Posterior cingulate gyrus (tissue), 11 donors: Measurements from ENCODE around the gene FADS2.
A peak's percentile ranks its signal among the peaks of the same experiment; 100 is the strongest.
"Not testable (repeated sequence)": the region's sequence is repeated elsewhere in the genome, so short reads cannot be mapped to it uniquely, and the experiment has no call there.

Source experiments
- DNase-seq, 10 donors: peaks; one replicate each; pipeline versions ENCODE4 v3.0.0 to v3.0.0-alpha.2; 2020 to 2021; ENCODE audit warnings: mixed read lengths in 3 of 10
- intact Hi-C: fragments of 100-400 bp; cut with DNase I; formaldehyde crosslinking; loops from one replicate; pipeline ENCODE4 v1.15.1; 2023

The FADS2 gene

GRCh38 chr11:61880454-61880853, 52.4 kb downstream of the FADS2 start:
- intact Hi-C loops = no loop called here
- no peak for DNase-seq

- intact Hi-C loops = no loop called here
- no peak for DNase-seq
Observed at GRCh38 chr11:61881397-61881796, 53.3 kb downstream of the FADS2 start.

- intact Hi-C loops, DNase-seq: not testable (repeated sequence)
Observed at GRCh38 chr11:61882267-61882666, 54.2 kb downstream of the FADS2 start.

- intact Hi-C loops = no loop called here
- no peak for DNase-seq
Observed at GRCh38 chr11:61882879-61883278, 54.8 kb downstream of the FADS2 start.

- intact Hi-C loops = no loop called here
- DNase-seq = peak in 4 of 10 donors; percentile 36 to 83 (median 58)
Observed at GRCh38 chr11:61883327-61883726, 55.2 kb downstream of the FADS2 start.

GRCh38 chr11:61883947-61884346, 55.8 kb downstream of the FADS2 start:
- intact Hi-C loops = no loop called here

GRCh38 chr11:61885166-61885778, 57.2 kb downstream of the FADS2 start:
- no peak for DNase-seq
- intact Hi-C loops = no loop called here

More at GRCh38 chr11:61883947-61884346, 55.8 kb downstream of the FADS2 start:
- no peak for DNase-seq

- no peak for DNase-seq
- intact Hi-C loops = no loop called here
Observed at GRCh38 chr11:61885784-61886580, 57.9 kb downstream of the FADS2 start.

- intact Hi-C loops = no loop called here
- no peak for DNase-seq
Observed at GRCh38 chr11:61886643-61887042, 58.5 kb downstream of the FADS2 start.

- intact Hi-C loops = no loop called here
- no peak for DNase-seq
Observed at GRCh38 chr11:61887839-61888494, 59.9 kb downstream of the FADS2 start.

GRCh38 chr11:61888590-61888989, 60.5 kb downstream of the FADS2 start:
- DNase-seq = no peak
- intact Hi-C loops = no loop called here

GRCh38 chr11:61889831-61890230, 61.7 kb downstream of the FADS2 start:
- intact Hi-C loops = loop anchor here (5.0 kb wide), 1 partner anchor 73 kb away; the partner anchor contains the start of gene FADS1
- no peak for DNase-seq

GRCh38 chr11:61890529-61891330, 62.6 kb downstream of the FADS2 start:
- intact Hi-C loops = loop anchor here (5.0 kb wide), 1 partner anchor 73 kb away; the partner anchor contains the start of gene FADS1

GRCh38 chr11:61891331-61892084, 63.4 kb downstream of the FADS2 start, which contains the start of gene FADS3:
Gene FADS3 (minus strand): TSS chr11:61891545. CDS start chr11:61891381, 164 bp downstream.
- peak; percentile 68 to 97 (median 78) for DNase-seq

More at GRCh38 chr11:61890529-61891330, 62.6 kb downstream of the FADS2 start:
- DNase-seq = peak in 2 of 10 donors; percentile 37 to 80

GRCh38 chr11:61892085-61892370, 63.9 kb downstream of the FADS2 start:
- intact Hi-C loops = loop anchor here (1.0 to 5.0 kb wide), 2 partner anchors 75 to 94 kb away; partner anchors contain the start of gene FADS1
- DNase-seq = no peak

More at GRCh38 chr11:61891331-61892084, 63.4 kb downstream of the FADS2 start, which contains the start of gene FADS3:
- intact Hi-C loops = loop anchor here (1.0 to 5.0 kb wide), 2 partner anchors 74 to 93 kb away; partner anchors contain the start of gene FADS1

- intact Hi-C loops = loop anchor here (5.0 kb wide), 1 partner anchor 77 kb away; the partner anchor contains the start of gene FADS1
Observed at GRCh38 chr11:61893981-61894380, 65.9 kb downstream of the FADS2 start.

GRCh38 chr11:61895046-61895717, 67.1 kb downstream of the FADS2 start:
- no peak for DNase-seq
- intact Hi-C loops = no loop called here

More at GRCh38 chr11:61893981-61894380, 65.9 kb downstream of the FADS2 start:
- DNase-seq = no peak

- DNase-seq = no peak
- intact Hi-C loops = no loop called here
Observed at GRCh38 chr11:61895718-61896059, 67.6 kb downstream of the FADS2 start.
